Measurements from ENCODE around the gene CTNNB1. TPM values are rescaled to one million over a fixed set of nuclear protein-coding genes. Genes with fewer than 3 reads are reported as not detected.

The CTNNB1 gene
- polyA plus RNA-seq, 4 donors: 427 to 513 (median 475) TPM

GRCh38 chr3:41190509-41191284 is 8.6 kb upstream of the CTNNB1 start:
- no peak for DNase-seq (ENCODE audit: low read depth in 4 of 4, low spot score in 3 of 4)

GRCh38 chr3:41192885-41193284 is 6.4 kb upstream of the CTNNB1 start:
- no peak for DNase-seq (ENCODE audit: low read depth in 4 of 4, low spot score in 3 of 4)

- no peak for DNase-seq (ENCODE audit: low read depth in 4 of 4, low spot score in 3 of 4)
Observed at GRCh38 chr3:41193794-41194539, 5.3 kb upstream of the CTNNB1 start.

DNA sequence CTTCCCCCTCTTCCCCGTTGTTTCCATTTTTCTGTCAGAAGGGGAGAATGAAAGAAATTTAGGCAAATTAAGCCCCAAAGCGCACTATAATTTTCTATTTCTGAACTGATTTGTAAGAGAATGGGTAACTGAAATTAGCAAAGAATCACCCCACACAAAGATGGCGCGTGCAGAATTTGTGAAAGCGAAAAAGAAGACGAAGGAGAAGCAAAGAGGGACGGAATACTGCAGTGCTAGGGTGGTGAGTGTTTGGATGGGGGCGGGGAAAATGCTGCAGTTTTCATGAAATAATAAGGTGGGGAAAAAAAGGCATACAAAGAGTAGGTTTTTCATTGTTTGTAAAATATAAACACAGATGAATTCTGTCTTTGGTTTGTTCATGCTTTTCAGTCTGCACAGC is 4.6 kb upstream of the CTNNB1 start:
- no peak for DNase-seq (ENCODE audit: low read depth in 4 of 4, low spot score in 3 of 4)

DNA sequence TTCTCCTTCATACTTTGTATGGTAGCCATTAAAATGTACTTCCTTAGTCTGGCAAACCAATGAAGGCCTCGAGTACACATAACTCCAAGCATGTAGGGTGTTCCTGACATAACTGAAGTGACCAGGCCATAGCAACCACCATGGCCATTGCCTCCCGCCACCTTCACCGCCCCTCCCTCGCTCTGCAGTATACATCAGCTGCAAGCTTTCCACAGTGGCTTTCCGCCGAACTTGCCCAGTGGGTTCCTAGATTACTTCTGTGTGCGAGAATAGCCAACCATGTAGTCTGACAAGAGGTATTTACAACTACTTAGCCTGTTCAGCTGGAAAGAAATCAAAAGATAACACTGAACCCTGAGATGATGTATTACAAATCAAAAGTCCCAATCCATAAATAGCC is 3.4 kb upstream of the CTNNB1 start:
- no peak for DNase-seq (ENCODE audit: low read depth in 4 of 4, low spot score in 3 of 4)

DNA sequence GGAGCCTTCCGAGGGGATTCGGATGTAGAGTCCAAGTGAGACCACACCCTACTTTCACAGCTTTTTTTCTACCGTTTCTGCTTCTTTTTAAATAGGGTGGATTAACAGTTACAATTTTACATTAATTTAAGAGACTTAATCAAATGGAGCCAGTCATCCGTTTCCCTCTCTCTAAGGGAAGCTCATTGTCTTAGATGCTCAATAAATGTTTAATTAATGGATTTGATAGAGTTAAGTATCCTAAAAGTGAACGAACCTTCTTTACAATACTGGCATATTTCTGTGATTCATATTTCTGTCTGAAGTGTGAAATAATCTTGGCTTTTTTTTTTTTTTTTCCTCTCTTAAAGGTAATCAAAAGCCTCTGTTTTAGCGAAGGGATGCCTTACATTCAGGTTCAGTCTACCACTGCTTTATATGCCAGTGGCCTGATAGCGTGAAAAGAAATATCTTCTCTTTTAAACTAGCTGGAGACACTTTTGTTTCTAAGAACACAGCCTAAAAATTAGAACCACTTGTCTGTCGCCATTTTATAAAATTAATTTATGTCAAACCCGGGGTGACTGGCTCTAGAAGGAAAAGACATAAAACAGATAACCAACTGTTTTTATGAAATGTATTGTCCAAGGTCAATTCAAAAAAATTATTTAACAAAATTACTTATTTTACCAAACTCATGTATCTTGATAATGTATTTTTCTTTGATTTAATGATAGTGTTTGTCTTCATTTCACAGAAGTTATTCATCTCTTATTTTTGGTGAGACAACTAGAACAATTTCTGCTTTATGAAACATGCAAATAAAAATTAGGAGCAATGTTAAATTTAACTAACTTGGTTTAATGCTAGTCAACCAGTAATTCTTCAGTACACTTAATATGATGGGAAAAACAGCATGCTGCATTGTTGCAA is 2.5 kb upstream of the CTNNB1 start:
- DNase-seq (ENCODE audit: low read depth in 4 of 4, low spot score in 3 of 4): no peak

DNA sequence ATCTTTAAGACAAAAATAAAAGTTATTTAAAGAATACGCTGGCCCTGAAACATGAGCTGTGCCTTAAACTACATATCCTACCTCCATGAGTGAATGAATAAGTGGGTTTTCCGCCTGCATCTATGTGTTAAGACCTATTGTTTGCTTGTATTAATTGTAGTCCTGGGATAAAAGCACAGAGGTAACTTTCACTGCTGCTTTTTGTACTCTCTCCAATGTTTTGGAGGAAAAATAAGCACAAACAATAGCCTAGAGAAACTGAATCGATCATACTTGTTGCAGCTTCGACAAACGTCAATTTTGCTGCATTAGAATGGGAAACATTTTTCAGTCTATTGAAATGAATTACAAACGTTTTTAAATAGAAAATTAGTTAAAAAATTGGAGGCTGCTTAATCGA is 1.3 kb upstream of the CTNNB1 start:
- DNase-seq (ENCODE audit: low read depth in 4 of 4, low spot score in 3 of 4): no peak

DNA sequence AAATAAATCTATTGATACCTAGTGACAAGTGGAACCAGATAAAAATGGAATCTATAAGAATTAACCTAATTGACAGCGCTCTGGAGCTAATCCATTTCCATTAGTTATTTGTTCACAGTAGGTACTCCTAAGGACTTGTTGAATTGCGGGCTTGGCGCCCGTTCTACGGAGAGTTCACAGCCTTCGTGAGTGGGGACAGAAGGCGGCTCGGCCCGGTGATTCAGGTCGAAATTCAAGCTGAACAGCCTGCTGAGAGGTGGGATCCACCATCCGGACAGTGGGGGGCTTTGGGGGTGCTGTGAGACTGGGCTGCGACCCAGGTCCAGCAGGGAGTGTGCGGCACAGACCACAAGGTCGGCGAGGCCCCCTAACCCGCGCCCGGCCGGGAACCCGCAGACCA is 779 bp upstream of the CTNNB1 start:
- no peak for DNase-seq (ENCODE audit: low read depth in 4 of 4, low spot score in 3 of 4)

DNA sequence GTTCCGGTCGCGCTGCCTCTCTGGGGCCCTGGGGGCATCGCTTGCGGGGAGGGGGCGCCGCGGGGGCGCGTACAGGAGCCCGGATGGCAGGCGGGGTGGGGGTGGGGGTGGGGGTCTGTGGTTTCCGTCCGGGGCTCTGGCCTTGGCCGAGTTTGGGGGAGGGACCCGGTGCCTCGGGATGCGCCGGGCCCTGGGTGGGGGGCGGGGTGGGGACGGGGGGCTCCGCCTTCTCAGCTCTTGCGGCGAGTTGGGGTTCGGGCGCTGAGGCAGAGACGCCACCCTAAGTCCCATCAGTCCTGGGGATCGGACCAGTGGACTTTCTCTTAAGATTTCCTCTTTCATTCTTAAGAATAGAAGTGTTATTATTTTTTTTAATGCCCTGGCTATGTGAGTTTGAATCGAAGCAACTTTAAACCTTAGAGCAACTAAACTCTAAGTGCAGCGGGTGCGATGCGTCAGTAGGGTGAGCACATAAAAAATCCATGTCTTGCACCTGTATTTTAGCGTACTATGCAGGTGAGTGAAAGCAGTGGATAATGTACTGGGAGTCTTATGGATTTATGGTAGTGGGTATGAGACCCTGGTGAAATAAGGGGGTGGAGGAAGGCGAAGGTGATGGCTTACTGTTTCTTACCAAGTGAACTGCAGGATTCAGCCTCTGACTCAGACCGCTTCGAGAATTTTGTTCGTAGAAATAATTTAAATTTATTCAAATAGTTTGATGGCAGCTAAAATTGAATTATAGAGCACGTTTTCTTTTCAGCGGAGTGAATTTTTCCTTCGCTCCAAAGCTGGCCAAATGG is 762 bp downstream of the CTNNB1 start:
- DNase-seq (ENCODE audit: low read depth in 4 of 4, low spot score in 3 of 4): no peak

DNA sequence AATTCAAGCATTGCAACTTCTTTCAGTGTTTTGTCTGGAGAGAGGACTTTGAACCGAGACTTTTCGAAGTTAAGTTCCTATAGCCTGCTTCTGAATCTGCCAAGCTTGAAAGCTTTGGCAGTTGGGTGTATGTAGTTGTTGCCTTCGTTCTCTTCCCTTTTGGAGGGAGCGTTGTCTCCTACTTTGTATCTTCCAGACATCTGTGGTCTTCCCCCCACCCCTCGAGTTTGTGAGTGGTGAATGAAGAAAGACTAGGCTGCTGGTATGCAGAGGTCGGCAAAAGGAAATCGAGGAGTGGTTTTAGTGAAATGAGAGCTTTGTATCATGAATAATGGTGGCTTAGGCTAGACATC is 1.3 kb downstream of the CTNNB1 start:
- DNase-seq (ENCODE audit: low read depth in 4 of 4, low spot score in 3 of 4): no peak

GRCh38 chr3:41202075-41202833 is 2.9 kb downstream of the CTNNB1 start:
- DNase-seq (ENCODE audit: low read depth in 4 of 4, low spot score in 3 of 4): no peak

DNA sequence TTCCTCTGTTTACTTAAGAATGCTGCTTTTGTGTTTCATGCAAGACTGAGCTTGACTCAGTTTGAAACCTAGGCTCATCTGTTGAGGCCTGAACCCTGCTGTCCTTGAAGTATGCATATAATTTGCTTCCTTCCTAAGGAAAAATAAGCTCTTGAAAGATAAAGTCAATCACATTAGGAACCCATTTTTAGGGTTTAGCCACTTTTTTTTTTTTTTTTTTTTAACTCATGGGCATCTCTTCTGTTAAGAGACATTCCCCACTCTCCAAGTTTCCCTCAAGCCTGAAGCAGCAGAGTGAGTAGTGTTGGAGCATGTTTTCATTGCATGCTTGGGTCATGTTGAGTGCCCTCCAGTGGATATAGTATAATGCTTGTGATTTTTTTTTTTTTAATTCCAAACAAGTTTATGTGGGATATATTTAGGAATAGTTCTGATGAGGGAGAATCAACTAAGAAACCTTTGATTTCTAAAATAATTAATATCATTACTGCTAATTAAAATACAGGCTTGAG is 3.6 kb downstream of the CTNNB1 start:
- no peak for DNase-seq (ENCODE audit: low read depth in 4 of 4, low spot score in 3 of 4)

DNA sequence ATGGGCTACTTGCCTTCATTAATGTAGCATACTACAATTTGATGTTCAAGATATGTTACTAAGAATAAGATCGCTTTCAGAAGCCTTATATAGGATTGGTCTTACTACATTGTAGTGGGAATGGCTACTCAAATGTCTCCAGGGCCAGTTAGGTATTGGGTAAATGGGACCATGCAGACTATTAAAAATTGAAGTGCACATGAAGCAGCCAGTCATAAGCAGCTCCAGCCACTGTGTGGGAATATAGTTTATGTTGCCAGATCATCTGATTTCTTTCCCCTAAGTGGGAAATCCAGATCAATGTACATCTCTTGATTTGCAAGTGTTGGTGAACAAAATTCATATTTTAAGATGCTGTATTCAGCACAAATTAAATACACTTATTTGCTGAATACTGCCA is 5.1 kb downstream of the CTNNB1 start:
- no peak for DNase-seq (ENCODE audit: low read depth in 4 of 4, low spot score in 3 of 4)

DNA sequence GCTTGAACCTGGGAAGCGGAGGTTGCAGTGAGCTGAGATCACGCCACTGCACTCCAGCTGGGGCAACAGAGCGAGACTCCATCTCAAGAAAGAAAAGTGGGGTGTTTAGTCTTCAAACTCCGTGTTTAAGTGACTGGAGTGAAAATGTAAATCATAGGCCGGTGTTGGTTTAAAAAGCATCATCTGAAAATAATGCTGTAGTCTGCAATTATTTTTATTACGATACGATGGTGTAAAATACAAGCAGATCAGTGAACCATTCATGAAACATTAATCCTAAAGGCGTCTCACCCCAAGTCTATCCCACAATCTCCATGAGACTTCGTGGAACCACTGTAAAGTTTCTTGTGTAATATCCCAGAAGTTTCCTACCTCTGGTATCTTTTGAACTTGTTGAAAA is 6.3 kb downstream of the CTNNB1 start:
- DNase-seq (ENCODE audit: low read depth in 4 of 4, low spot score in 3 of 4): no peak

DNA sequence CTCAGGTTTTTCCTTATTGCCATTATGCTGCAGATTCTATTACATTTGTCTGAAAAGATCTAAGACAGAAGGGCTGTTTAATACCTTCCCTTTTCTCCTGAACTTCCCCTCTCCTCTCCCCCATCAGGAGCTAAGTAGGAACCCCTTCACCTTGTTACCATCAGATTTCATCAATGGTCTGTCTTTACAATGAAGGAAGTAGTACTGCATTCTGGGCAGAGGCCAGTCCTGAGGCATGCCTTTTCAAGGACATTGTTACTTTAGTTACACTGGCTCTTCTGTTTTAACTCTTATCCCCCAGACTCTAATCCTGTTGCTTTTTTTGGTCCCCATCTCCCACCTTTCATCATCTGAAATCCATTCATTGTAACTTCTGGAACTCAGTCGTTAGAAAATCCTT is 8.1 kb downstream of the CTNNB1 start:
- DNase-seq (ENCODE audit: low read depth in 4 of 4, low spot score in 3 of 4): no peak

GRCh38 chr3:41208507-41209220 is 9.4 kb downstream of the CTNNB1 start:
- no peak for DNase-seq (ENCODE audit: low read depth in 4 of 4, low spot score in 3 of 4)

GRCh38 chr3:41209646-41210045 is 10.3 kb downstream of the CTNNB1 start:
- no peak for DNase-seq (ENCODE audit: low read depth in 4 of 4, low spot score in 3 of 4)

GRCh38 chr3:41210966-41211365 is 11.7 kb downstream of the CTNNB1 start:
- DNase-seq (ENCODE audit: low read depth in 4 of 4, low spot score in 3 of 4): no peak

DNA sequence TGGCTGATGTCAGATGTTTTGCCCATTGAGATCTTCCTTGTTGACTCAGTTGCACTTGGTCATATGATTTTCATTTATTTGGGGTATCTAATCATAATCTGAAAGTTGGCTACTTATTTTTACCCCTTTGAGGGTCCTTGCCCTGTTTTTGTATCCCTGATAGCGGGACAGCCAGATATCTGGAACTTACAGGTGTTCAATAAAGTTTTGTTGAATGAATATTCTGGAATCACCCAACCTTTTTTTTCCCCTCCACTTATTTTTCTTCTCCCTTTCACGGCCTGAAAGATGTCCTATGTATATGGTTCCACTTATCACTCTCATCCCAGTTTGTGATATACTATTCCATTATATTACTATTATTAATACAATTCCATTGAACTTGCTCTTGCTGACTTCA is 12.8 kb downstream of the CTNNB1 start:
- DNase-seq (ENCODE audit: low read depth in 4 of 4, low spot score in 3 of 4): no peak
